Effector memory CD4-positive, alpha-beta T cell (primary cell): ENCODE results near the gene HDLBP.

Experiments
- DNase-seq, 3 donors: peaks; one replicate each; pipeline ENCODE4 v3.0.0-alpha.2; 2020
- H3K27ac ChIP-seq: 2 replicates; pipeline ENCODE4 v1.7.0; 2013; ENCODE audit warnings: mild to moderate bottlenecking, low read length, moderate library complexity; ENCODE audit not compliant: insufficient read depth, poor library complexity, severe bottlenecking
- H3K27me3 ChIP-seq: replicated peaks from 2 replicates; pipeline ENCODE4 v1.7.0; 2013; ENCODE audit warnings: mild to moderate bottlenecking, low read length; ENCODE audit not compliant: insufficient read depth, control insufficient read depth, poor library complexity, severe bottlenecking
- H3K36me3 ChIP-seq: 2 replicates; pipeline ENCODE4 v1.7.0; 2013; ENCODE audit warnings: mild to moderate bottlenecking, low read length, moderate library complexity; ENCODE audit not compliant: control insufficient read depth, insufficient read depth
- H3K4me1 ChIP-seq: 2 replicates; pipeline ENCODE4 v1.7.0; 2013; ENCODE audit warnings: low read length, mild to moderate bottlenecking; ENCODE audit not compliant: control insufficient read depth, insufficient read depth, poor library complexity, severe bottlenecking
- H3K4me3 ChIP-seq: 2 replicates; pipeline ENCODE4 v1.7.0; 2013; ENCODE audit warnings: low read length, low read depth, mild to moderate bottlenecking; ENCODE audit not compliant: insufficient read depth, poor library complexity, severe bottlenecking
- H3K9me3 ChIP-seq: 2 replicates; pipeline ENCODE4 v1.7.0; 2013; ENCODE audit warnings: mild to moderate bottlenecking, low read length, moderate library complexity; ENCODE audit not compliant: control insufficient read depth

The HDLBP gene

GRCh38 chr2:241257419-241258032, 57.9 kb downstream of the HDLBP start:
- Histone ChIP-seq H3K27ac (no peak overlapping the region), H3K4me3 (no peak overlapping the region), H3K36me3 (peaks cover 74% of the 10 kb centered on the region), H3K9me3 (no peaks in the 10 kb centered on the region), H3K27me3 (no peaks in the 10 kb centered on the region), H3K4me1 (no peaks in the 10 kb centered on the region)
- DNase-seq = no peak

DNA sequence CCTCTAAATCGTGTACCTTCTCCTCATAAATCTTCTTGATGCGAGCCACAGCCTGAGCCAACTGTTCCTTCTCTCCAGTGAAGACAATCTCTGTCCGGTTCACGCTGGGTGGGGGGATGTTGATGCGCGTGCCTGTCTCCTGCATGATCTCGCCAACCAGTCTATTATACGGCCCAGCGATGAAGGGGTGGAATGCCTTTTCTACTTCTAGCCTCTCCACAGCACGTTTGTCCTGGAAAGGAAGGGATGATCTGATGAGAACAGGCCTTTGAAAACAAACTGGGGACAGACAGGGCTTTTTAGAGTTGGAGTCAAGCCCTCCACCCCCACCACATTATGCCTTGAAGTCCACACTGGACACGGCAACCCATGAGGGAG, 59.3 kb downstream of the HDLBP start:
- H3K27ac ChIP-seq = no peak overlapping the region
- DNase-seq = no peak
- peaks cover 75% of the 10 kb centered on the region for H3K36me3 ChIP-seq
- no peaks in the 10 kb centered on the region for H3K9me3 ChIP-seq
- no peaks in the 10 kb centered on the region for H3K4me1 ChIP-seq
- no peaks in the 10 kb centered on the region for H3K27me3 ChIP-seq
- no peak overlapping the region for H3K4me3 ChIP-seq

DNA sequence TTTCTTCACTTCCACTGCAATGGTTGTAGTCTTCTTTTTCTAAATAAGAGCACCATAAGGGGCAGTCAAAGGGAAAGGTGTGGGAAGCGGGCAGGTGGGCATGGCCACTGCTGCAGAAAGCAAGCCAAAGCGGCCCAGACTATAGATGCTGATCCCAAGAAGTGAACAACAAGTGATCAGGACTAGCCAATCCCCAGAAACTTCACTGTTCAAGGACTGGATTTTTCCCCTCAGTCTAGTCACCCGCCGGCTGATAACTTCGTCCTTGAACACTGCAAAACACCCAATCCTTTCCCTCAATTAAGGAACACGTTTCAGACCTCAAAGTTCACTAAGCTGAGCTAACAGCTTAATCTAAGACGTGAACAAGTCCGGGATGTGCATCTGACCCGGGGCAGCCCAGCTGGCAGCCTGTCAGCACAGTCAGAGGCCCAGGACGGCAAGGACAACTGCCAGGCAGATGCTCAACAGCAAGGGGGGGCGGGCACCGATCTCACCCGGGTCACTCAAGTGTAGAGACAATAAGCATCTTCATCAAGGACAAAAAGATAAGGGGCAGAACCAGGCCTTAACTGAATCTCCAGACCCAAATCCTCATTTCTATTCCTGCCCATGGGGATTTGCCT, 59.8 kb downstream of the HDLBP start:
- H3K4me3 ChIP-seq = no peak overlapping the region
- H3K27me3 ChIP-seq = no peaks in the 10 kb centered on the region
- DNase-seq = no peak
- no peak overlapping the region for H3K27ac ChIP-seq
- peaks cover 74% of the 10 kb centered on the region for H3K36me3 ChIP-seq
- no peaks in the 10 kb centered on the region for H3K9me3 ChIP-seq
- H3K4me1 ChIP-seq = no peaks in the 10 kb centered on the region

DNA sequence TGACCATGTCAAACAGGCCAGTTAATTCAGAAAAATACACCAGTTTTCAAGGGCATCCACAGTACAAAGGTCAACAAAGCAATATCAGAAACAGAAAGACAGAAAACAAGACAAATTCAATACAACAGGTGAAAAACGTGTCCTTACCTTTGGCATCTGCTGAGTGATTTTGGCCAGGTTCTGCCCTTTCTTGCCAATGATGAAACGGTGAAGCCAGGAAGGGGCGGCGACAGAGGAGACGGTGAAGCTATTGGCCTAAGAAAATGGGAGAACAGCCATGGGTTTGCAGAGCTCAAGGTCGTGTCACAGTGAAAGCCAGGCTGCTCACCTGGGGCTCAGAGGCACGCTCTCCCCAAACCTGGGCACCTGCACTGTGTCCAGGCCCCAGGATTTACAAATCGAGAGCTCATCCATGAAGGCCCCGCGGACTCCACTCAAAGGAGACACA, 60.5 kb downstream of the HDLBP start:
- no peaks in the 10 kb centered on the region for H3K4me1 ChIP-seq
- DNase-seq = no peak
- H3K9me3 ChIP-seq = no peaks in the 10 kb centered on the region
- H3K27ac ChIP-seq = no peak overlapping the region
- peaks cover 74% of the 10 kb centered on the region for H3K36me3 ChIP-seq
- no peak overlapping the region for H3K4me3 ChIP-seq
- no peaks in the 10 kb centered on the region for H3K27me3 ChIP-seq

- Histone ChIP-seq H3K27ac (no peak overlapping the region), H3K9me3 (no peaks in the 10 kb centered on the region), H3K4me3 (no peak overlapping the region), H3K27me3 (no peaks in the 10 kb centered on the region), H3K4me1 (no peaks in the 10 kb centered on the region), H3K36me3 (peaks cover 94% of the 10 kb centered on the region)
- DNase-seq = no peak
Observed at GRCh38 chr2:241252778-241253475, 62.5 kb downstream of the HDLBP start.

DNA sequence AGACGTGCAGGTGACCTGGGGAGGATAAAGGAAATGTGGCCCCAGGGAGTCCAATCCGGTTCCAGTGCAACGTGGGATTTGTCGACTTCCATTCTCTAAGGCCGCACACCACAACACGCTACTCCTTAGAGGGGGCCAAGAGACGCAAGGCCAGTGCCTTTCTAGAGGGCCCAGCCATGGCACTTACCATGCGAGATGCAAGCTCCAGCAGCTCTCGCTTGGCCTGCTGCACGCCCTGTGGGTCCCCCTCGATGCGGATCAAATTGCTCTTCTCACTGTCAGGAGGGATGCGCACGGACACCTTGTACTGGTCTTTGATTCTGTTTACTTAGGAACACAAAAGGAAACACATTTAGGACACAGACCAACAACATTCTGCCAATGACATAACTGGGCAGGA, 65.8 kb downstream of the HDLBP start:
- Histone ChIP-seq H3K4me1 (no peaks in the 10 kb centered on the region), H3K9me3 (no peaks in the 10 kb centered on the region), H3K36me3 (peaks cover 94% of the 10 kb centered on the region), H3K27me3 (no peaks in the 10 kb centered on the region), H3K27ac (no peak overlapping the region), H3K4me3 (no peak overlapping the region)
- no peak for DNase-seq

- Histone ChIP-seq H3K27ac (no peak overlapping the region), H3K27me3 (no peaks in the 10 kb centered on the region), H3K4me1 (no peaks in the 10 kb centered on the region), H3K36me3 (peaks cover 94% of the 10 kb centered on the region), H3K9me3 (no peaks in the 10 kb centered on the region), H3K4me3 (no peak overlapping the region)
- DNase-seq = no peak
Observed at GRCh38 chr2:241248897-241249296, 66.6 kb downstream of the HDLBP start.

GRCh38 chr2:241248289-241248688, 67.2 kb downstream of the HDLBP start:
- Histone ChIP-seq H3K4me3 (no peak overlapping the region), H3K36me3 (peaks cover 93% of the 10 kb centered on the region), H3K4me1 (no peaks in the 10 kb centered on the region), H3K27ac (no peak overlapping the region), H3K27me3 (no peaks in the 10 kb centered on the region), H3K9me3 (no peaks in the 10 kb centered on the region)
- DNase-seq = no peak

GRCh38 chr2:241244368-241244767, 71.1 kb downstream of the HDLBP start:
- DNase-seq = no peak
- H3K4me1 ChIP-seq = no peaks in the 10 kb centered on the region
- no peak overlapping the region for H3K4me3 ChIP-seq
- no peaks in the 10 kb centered on the region for H3K27me3 ChIP-seq
- H3K9me3 ChIP-seq = no peaks in the 10 kb centered on the region
- no peak overlapping the region for H3K27ac ChIP-seq
- peaks cover 93% of the 10 kb centered on the region for H3K36me3 ChIP-seq

DNA sequence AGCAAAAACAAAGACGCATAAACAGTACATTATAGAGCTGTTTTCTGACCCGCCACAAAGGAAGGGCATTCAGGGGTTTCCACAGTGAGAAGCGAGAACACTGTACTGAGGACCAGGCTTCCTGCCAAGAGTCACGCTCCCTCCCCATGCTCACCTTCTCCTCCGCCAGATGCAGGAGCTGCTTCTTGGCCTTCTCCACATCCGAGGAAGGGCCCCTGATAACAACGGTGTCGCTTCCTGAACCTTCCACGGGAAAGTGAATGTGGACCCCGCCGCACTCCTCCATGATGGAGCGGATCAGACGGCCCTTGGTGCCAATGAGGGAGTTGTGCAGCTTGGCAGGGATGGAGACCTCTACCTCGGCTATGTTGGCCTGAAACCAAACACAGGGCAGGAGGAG, 73.2 kb downstream of the HDLBP start:
- Histone ChIP-seq H3K27me3 (no peaks in the 10 kb centered on the region), H3K4me3 (no peak overlapping the region), H3K36me3 (peaks cover 93% of the 10 kb centered on the region)

More for the DNA sequence above, 73.2 kb downstream of the HDLBP start:
- no peaks in the 10 kb centered on the region for H3K4me1 ChIP-seq
- no peak overlapping the region for H3K27ac ChIP-seq
- H3K9me3 ChIP-seq = no peaks in the 10 kb centered on the region
- DNase-seq = no peak
